Neural crest cell (in vitro differentiated cells): ENCODE measurements around the gene STAG1. TPM values are rescaled to one million over a fixed set of nuclear protein-coding genes. Genes with fewer than 3 reads are reported as not detected.
"Not testable (repeated sequence)": the region's sequence is repeated elsewhere in the genome, so short reads cannot be mapped to it uniquely, and the experiment has no call there.

Experiments used
- DNase-seq: peaks from one replicate; pipeline ENCODE4 v3.0.0; 2021; ENCODE audit warnings: low read depth, mixed read lengths, low spot score
- H3K27ac Mint-ChIP-seq: one replicate; pipeline ENCODE4 v1.8.0; 2021; ENCODE audit warnings: mild to moderate bottlenecking, mixed read lengths; ENCODE audit not compliant: unreplicated experiment
- H3K27me3 Mint-ChIP-seq: 2 replicates; pipeline ENCODE4 v1.8.0; 2021; ENCODE audit warnings: low read depth, mild to moderate bottlenecking, mixed read lengths
- H3K36me3 Mint-ChIP-seq: 2 replicates; pipeline ENCODE4 v1.8.0; 2021; ENCODE audit warnings: low read depth, mild to moderate bottlenecking, mixed read lengths
- H3K4me1 Mint-ChIP-seq: 2 replicates; pipeline ENCODE4 v1.8.0; 2021; ENCODE audit warnings: mixed read lengths
- H3K4me3 Mint-ChIP-seq: one replicate; pipeline ENCODE4 v1.8.0; 2021; ENCODE audit warnings: mild to moderate bottlenecking, mixed read lengths
- H3K9me3 Mint-ChIP-seq: 2 replicates; pipeline ENCODE4 v1.8.0; 2021; ENCODE audit warnings: mixed read lengths
- total RNA-seq: library from RNA; stranded (reverse); gene quantifications from 2 replicates; pipeline ENCODE4 v1.2.1, GENCODE V29; 2021
- TF ChIP-seq, protein P1 (sequence below): fragments of 200-600 bp; sonication (generic); conservative IDR thresholded peaks from 2 replicates; pipeline ENCODE4 v1.5.0; 2021; ENCODE audit warnings: antibody characterized with exemption, mild to moderate bottlenecking

STAG1 gene
- total RNA-seq, 1 donor from 2014 or later: 47.0 TPM

DNA sequence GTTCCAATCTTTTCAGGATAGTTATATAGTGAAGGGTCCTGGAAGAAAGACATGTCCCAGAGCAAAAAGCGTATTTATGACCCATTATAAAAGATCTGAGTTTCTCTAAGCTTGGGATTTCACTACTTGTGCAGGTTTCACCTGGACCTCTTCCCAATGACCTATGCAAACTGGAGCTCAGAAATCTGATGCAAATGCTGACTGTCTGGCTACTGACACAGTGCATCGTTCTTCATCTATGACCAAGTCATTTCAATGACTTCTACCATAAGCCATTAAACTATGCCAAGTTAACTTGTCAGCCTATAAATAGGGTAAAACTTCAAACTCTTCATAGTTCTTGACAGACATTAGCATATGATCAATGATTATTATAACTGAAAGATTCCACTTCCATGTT is 11.1 kb downstream of the STAG1 start:
- no peak for DNase-seq
- peaks cover 29% of the 10 kb centered on the region for H3K4me1 Mint-ChIP-seq
- TF ChIP-seq, protein P1, sequence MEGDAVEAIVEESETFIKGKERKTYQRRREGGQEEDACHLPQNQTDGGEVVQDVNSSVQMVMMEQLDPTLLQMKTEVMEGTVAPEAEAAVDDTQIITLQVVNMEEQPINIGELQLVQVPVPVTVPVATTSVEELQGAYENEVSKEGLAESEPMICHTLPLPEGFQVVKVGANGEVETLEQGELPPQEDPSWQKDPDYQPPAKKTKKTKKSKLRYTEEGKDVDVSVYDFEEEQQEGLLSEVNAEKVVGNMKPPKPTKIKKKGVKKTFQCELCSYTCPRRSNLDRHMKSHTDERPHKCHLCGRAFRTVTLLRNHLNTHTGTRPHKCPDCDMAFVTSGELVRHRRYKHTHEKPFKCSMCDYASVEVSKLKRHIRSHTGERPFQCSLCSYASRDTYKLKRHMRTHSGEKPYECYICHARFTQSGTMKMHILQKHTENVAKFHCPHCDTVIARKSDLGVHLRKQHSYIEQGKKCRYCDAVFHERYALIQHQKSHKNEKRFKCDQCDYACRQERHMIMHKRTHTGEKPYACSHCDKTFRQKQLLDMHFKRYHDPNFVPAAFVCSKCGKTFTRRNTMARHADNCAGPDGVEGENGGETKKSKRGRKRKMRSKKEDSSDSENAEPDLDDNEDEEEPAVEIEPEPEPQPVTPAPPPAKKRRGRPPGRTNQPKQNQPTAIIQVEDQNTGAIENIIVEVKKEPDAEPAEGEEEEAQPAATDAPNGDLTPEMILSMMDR: no peak
- H3K27ac Mint-ChIP-seq: no peak overlapping the region
- no peaks in the 10 kb centered on the region for H3K27me3 Mint-ChIP-seq
- no peak overlapping the region for H3K4me3 Mint-ChIP-seq
- peaks cover 15% of the 10 kb centered on the region for H3K36me3 Mint-ChIP-seq
- peaks cover 6% of the 10 kb centered on the region for H3K9me3 Mint-ChIP-seq

DNA sequence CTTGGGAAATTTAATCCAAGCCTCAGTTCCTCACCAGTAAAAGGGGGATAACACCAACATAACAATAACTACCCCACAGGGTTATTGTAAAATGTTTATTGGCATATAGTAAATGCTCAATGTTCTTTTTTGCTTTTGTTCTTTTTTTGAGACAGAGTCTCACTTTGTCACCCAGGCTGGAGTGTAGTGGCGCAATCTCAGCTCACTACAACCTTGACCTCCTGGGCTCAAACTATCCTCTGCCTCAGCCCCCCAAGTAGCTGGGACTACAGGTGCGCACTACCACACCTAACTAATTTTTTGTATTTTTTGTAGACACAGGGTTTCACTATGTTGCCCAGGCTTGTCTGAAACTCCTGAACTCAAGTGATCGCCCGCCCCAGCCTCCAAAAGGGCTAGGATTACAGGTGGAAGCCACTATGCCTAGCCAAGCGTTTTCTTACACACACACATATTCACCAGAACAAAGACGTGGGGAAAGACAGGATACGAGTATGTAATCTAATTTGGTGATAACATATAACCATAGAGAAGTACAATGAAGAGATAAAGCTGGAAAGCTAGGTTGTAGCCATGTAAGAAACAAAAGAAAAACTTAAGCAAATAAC is 11.7 kb downstream of the STAG1 start:
- no peak overlapping the region for H3K4me3 Mint-ChIP-seq
- no peak for DNase-seq
- H3K27ac Mint-ChIP-seq: no peak overlapping the region
- H3K9me3 Mint-ChIP-seq: peaks cover 6% of the 10 kb centered on the region
- H3K27me3 Mint-ChIP-seq: no peaks in the 10 kb centered on the region
- peaks cover 31% of the 10 kb centered on the region for H3K4me1 Mint-ChIP-seq
- H3K36me3 Mint-ChIP-seq: peaks cover 14% of the 10 kb centered on the region
- TF ChIP-seq, protein P1: no peak

DNA sequence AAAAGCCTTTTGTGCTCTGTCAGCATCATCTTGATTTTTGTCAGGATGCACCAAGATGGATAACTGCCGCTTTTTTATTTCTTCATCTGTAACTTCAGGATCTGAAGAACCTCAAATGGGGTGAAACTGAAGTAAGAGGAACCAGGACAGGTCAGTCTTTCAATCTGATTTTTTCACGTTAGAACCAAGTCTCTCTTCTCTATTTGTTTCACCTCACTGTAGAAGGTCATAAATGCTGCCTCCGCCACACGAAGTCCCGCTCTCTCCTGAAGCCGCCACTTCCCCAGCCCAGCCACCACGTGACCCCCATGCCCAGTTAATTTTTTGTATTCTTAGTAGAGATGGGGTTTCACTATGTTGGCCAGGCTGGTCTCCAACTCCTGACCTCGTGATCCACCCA is 15.2 kb downstream of the STAG1 start:
- not testable (repeated sequence) for H3K27me3 Mint-ChIP-seq, DNase-seq, H3K4me3 Mint-ChIP-seq, H3K36me3 Mint-ChIP-seq, H3K9me3 Mint-ChIP-seq
- peaks cover 46% of the 10 kb centered on the region for H3K4me1 Mint-ChIP-seq
- peak overlapping the region; percentile 48 for H3K27ac Mint-ChIP-seq

DNA sequence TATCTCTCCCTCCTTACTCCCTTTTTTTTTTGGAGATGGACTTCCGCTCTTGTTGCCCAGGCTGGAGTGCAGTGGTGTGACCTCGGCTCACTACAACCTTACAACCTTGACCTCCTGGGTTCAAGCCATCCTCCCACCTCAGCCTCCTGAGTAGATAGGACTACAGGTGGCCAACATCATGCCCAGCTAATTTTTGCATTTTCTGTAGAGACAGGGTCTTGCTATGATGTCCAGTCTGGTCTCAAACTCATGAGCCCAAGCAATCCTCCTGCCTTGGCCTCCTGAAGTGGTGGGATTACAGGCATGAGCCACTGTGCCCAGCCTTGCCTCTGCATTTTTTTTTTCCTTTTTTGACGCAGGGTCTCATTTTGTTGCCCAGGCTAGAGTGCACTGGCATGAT is 17.1 kb downstream of the STAG1 start:
- Mint-ChIP-seq H3K4me1 (peaks cover 34% of the 10 kb centered on the region), H3K4me3 (no peak overlapping the region), H3K27me3 (no peaks in the 10 kb centered on the region), H3K27ac (peak overlapping the region; percentile 45), H3K36me3 (no peaks in the 10 kb centered on the region), H3K9me3 (no peaks in the 10 kb centered on the region)
- TF ChIP-seq, protein P1: no peak
- DNase-seq: no peak

DNA sequence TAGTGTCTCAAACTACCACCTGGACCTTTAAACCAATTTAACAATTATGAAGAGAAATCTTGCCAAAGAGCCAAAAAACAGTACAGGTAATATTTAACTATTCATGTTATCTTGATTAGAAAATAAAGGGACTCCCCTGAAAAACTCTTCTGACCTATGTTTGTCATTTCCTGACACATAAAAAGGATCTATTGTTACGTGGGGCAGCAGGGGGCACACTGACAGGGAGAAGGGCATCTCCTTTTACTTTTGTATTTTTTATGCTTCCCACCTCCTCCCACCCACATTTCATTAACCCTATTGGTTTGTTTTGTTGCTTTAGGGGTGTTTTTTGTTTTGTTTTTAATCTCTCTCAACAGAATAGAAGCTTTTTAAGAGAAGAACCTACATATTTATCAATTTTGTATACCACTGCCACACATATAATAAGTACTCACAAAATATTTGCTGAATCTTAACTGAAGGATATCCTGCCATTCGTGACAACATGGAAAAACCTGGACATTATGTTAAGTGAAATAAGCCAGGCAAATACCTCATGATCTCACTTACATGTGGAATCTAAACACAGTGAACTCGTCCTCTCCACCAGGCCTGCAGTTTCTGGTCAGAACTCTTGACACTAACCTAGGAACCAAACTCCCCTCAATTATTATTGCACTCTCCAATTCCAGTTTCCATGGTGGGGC is 17.7 kb downstream of the STAG1 start:
- H3K4me1 Mint-ChIP-seq: peaks cover 34% of the 10 kb centered on the region
- H3K4me3 Mint-ChIP-seq: peak overlapping the region; percentile 11
- TF ChIP-seq, protein P1: no peak
- DNase-seq: no peak
- H3K9me3 Mint-ChIP-seq: no peaks in the 10 kb centered on the region
- no peak overlapping the region for H3K27ac Mint-ChIP-seq
- H3K27me3 Mint-ChIP-seq: no peaks in the 10 kb centered on the region
- no peaks in the 10 kb centered on the region for H3K36me3 Mint-ChIP-seq

DNA sequence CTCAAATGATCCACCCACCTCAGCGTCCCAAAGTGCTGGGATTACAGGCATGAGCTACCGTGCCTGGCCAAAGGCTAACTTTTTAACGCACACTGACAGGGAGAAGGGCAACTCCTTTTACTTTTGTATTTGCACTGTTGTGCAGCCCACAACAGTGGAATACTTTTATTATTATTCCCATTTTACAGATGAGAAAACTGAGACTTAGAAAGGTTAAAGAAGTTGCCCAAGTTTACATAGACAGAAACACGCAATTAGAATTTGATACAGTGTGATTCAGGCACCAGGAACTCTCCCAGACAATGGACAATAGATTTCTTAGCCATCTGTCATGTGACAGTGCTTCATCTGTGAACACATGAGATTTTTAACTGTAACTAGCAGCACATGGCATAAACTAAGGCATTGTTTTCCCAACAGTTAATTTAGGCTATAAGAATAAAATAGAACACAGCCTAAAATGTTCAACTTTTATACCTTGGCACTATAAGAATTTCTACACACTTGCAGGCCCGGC is 18.8 kb downstream of the STAG1 start:
- H3K27me3 Mint-ChIP-seq: no peaks in the 10 kb centered on the region
- no peak overlapping the region for H3K27ac Mint-ChIP-seq
- no peak for DNase-seq
- H3K36me3 Mint-ChIP-seq: no peaks in the 10 kb centered on the region
- no peak overlapping the region for H3K4me3 Mint-ChIP-seq
- TF ChIP-seq, protein P1: no peak
- H3K4me1 Mint-ChIP-seq: peaks cover 34% of the 10 kb centered on the region
- no peaks in the 10 kb centered on the region for H3K9me3 Mint-ChIP-seq
